Ovary (tissue), 9 donors: ENCODE results near the gene ALPK3. TPM values are rescaled to one million over a fixed set of nuclear protein-coding genes. Genes with fewer than 3 reads are reported as not detected.

ENCODE experiments used
- DNase-seq, 5 donors: peaks; one replicate each; pipeline ENCODE4 v3.0.0-alpha.2; 2019 to 2020
- H3K27ac ChIP-seq, 2 donors: fragments of 200-600 bp; one replicate each; pipeline versions ENCODE4 v1.5.1 to v1.8.0; 2019 to 2022
- H3K27me3 ChIP-seq: fragments of 200-600 bp; one replicate; pipeline ENCODE4 v1.8.0; 2022
- H3K36me3 ChIP-seq: fragments of 200-600 bp; sonication (generic); one replicate; pipeline ENCODE4 v1.5.1; 2019
- H3K4me1 ChIP-seq: one replicate; pipeline ENCODE4 v1.8.1; 2013; ENCODE audit warnings: mild to moderate bottlenecking, moderate library complexity; ENCODE audit not compliant: insufficient read depth
- H3K4me3 ChIP-seq: fragments of 200-600 bp; sonication (generic); one replicate; pipeline ENCODE4 v1.5.1; 2017
- H3K9me3 ChIP-seq, 2 donors: fragments of 200-600 bp in 1 of 2; sonication (generic) in 1 of 2; one replicate each; pipeline versions ENCODE4 v1.5.1 to v1.8.1; 2013 to 2019; ENCODE audit warnings: mild to moderate bottlenecking in 1 of 2, moderate library complexity in 1 of 2
- EP300 ChIP-seq: sonication (generic); formaldehyde crosslinking; IDR thresholded peaks from one replicate; pipeline ENCODE4 v1.6.1; 2017; ENCODE audit warnings: antibody characterized with exemption
- POLR2A ChIP-seq: fragments of 450-650 bp; IDR thresholded peaks from one replicate; pipeline ENCODE4 v1.6.1; 2017; ENCODE audit warnings: antibody characterized with exemption, mild to moderate bottlenecking, moderate library complexity
- WGBS, 3 donors: extraction: QIAGEN DNeasy Blood & Tissue Kit in 1 of 3; methylation state at CpG; one replicate each; pipeline versions ENCODE4 v1.1.5 to v1.1.7; 2013 to 2017; 5-methylcytosine and 5-hydroxymethylcytosine counted together
- intact Hi-C, 4 donors: fragments of 100-400 bp; cut with DNase I; formaldehyde crosslinking; loops; one replicate each; pipeline versions ENCODE4 v1.11.0 to v1.15.1; 2022 to 2023
- polyA plus RNA-seq, 2 donors: library from polyadenylated mRNA; stranded (reverse); fragments of 200-250 nt in 1 of 2; fragments of 350-450 nt in 1 of 2; fragmentation: Illumina TruSeq in 1 of 2; extraction: RNeasy Lipid Tissue Mini Kit (QIAGEN cat#74804) in 1 of 2; gene quantifications; one replicate each; pipeline ENCODE4 v1.2.3, GENCODE V29; 2013 to 2014
- small RNA-seq: library from RNA; depleted of rRNA; stranded (forward); fragments of <200 nt; gene quantifications from one replicate; pipeline ENCODE3, GENCODE V24; 2016
- total RNA-seq, 7 donors: library from RNA; depleted of rRNA in 2 of 7; stranded (reverse); fragments of >200 nt in 2 of 7; fragmentation: NEBNext Ultra II Directional in 3 of 7; extraction: Animal tissue kit (Norgen Biotek cat#: 25700) in 3 of 7; gene quantifications; one replicate each; pipeline versions ENCODE4 v1.1.0 to v1.2.4, GENCODE V29; 2016 to 2023
- TF ChIP-seq, protein P1 (sequence below), 3 donors: fragments of 450-650 bp in 2 of 3; fragments of 200-600 bp in 1 of 3; IDR thresholded peaks; one replicate each; pipeline versions ENCODE4 v1.5.1 to v1.8.0; 2016 to 2022; ENCODE audit warnings: antibody characterized with exemption in 3 of 3, mild to moderate bottlenecking in 1 of 3
- donor health status: DM: no; HTN: no; CAD: no; lungs with moderate emphysema.
- donor health status: DM: no; HTN: no; CAD: no.
- donor health status: Bipolar disorder and iron deficiency.
- donor health status: DM: yes; HTN: yes; CAD: no.
- donor health status: DM: no; HTN: no; CAD: no.
- donor health status: DM: yes; HTN: yes; CAD: no.

Gene ALPK3
- total and polyA plus RNA-seq, 9 donors, result 0.48 to 2.8 (median 1.0) TPM

DNA sequence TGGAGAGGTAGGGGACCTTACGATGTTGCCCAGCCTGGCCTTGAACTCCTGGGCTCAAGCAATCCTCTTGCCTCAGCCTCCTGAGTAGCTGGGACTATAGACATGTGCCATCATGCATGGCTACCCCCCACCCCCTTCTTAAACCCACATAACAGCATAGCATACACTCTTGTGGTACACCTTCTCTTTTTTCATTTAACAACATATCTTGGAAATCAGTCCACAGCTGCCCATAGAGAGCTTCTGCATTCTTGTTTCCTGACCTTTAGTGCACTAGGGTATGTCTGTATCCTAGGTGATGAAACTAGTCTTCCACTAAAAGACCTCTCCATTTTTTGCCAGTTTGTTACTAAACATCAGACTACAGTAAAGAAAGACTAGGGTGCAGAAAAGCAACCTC lies 100.3 kb downstream of the ALPK3 start:
- intact Hi-C loops, result loop anchor here in 1 of 4 donors (10.0 kb wide), 3 partner anchors 93 to 263 kb away; partner anchors contain the start of genes NMB, WDR73 and ZNF592
- no peaks in the 10 kb centered on the region for H3K36me3 ChIP-seq
- H3K4me1 ChIP-seq, result peaks cover 5% of the 10 kb centered on the region
- no peak for DNase-seq
- H3K9me3 ChIP-seq, result no peaks in the 10 kb centered on the region
- TF ChIP-seq, protein P1, sequence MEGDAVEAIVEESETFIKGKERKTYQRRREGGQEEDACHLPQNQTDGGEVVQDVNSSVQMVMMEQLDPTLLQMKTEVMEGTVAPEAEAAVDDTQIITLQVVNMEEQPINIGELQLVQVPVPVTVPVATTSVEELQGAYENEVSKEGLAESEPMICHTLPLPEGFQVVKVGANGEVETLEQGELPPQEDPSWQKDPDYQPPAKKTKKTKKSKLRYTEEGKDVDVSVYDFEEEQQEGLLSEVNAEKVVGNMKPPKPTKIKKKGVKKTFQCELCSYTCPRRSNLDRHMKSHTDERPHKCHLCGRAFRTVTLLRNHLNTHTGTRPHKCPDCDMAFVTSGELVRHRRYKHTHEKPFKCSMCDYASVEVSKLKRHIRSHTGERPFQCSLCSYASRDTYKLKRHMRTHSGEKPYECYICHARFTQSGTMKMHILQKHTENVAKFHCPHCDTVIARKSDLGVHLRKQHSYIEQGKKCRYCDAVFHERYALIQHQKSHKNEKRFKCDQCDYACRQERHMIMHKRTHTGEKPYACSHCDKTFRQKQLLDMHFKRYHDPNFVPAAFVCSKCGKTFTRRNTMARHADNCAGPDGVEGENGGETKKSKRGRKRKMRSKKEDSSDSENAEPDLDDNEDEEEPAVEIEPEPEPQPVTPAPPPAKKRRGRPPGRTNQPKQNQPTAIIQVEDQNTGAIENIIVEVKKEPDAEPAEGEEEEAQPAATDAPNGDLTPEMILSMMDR (IDR thresholded peaks at IDR 0.05), result no peak
- TF ChIP-seq EP300, result no peak
- no peak for TF ChIP-seq POLR2A
- H3K27me3 ChIP-seq, result no peaks in the 10 kb centered on the region
- no peak overlapping the region for H3K27ac ChIP-seq
- no peak overlapping the region for H3K4me3 ChIP-seq
- 61 to 83% (median 71%) methylated on average over 1 of the region's 1 CpG for WGBS, 3 donors

DNA sequence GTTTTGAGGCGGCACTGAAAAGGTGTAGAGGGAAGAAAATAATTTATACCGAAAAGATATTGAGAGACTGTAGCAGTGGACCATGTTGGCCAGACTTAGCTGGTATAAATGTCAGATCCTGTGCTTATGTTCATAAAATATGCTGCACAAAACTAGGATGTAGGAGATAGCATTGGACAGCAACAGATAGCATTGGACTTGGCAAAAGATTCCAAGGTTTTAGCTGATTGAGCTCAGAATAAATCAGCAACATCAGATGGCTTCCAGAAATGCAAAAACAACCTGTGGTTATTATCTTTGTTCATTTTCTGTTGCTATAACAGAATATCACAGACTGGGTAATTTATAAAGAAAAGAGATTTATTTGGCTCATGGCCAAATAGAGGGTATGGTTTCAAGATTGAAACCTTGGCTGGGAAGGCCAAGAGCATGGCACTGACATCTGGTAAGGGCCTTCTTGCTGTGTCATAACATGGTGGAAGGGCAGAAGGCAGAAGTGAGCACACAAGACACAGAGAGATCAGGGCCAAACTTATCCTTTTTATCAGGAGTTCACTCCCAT lies 102.0 kb downstream of the ALPK3 start:
- H3K4me3 ChIP-seq, result no peak overlapping the region
- WGBS, 3 donors, result 69 to 81% (median 77%) methylated on average over 2 of the region's 2 CpGs
- H3K27me3 ChIP-seq, result no peaks in the 10 kb centered on the region
- no peaks in the 10 kb centered on the region for H3K36me3 ChIP-seq
- no peak for TF ChIP-seq POLR2A
- TF ChIP-seq, protein P1 (IDR thresholded peaks at IDR 0.05), result no peak
- no peak for TF ChIP-seq EP300
- H3K4me1 ChIP-seq, result no peaks in the 10 kb centered on the region
- no peaks in the 10 kb centered on the region for H3K9me3 ChIP-seq
- no peak for DNase-seq
- intact Hi-C loops, result loop anchor here in 1 of 4 donors (10.0 kb wide), 3 partner anchors 94 to 264 kb away; partner anchors contain the start of genes NMB, WDR73 and ZNF592
- peak overlapping the region in 1 of 2 donors; percentile 35 for H3K27ac ChIP-seq

DNA sequence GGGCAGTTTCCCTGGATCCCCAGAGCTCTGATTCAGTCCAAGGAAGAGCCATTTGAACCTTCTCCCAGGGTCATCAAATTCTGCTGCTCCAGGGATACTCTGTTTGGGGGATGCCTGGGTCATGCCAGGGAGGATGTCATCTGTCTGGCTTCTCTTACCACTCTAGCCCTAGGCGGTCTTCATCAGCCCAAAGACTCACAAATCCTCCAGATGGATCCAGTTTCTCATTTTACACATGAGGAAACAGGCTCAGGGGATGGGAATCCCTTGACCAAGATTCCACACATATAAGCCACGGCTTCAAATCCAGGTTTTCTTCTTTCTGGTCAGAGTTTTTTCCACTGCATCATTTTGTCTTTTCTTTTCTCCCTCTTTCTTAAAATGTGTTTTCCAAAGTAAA lies 104.0 kb downstream of the ALPK3 start:
- Histone ChIP-seq H3K27ac (peak overlapping the region in 1 of 2 donors; percentile 47), H3K27me3 (no peaks in the 10 kb centered on the region), H3K4me3 (no peak overlapping the region), H3K4me1 (no peaks in the 10 kb centered on the region), H3K36me3 (no peaks in the 10 kb centered on the region), H3K9me3 (no peaks in the 10 kb centered on the region)
- TF ChIP-seq POLR2A, result no peak
- TF ChIP-seq, protein P1 (IDR thresholded peaks at IDR 0.05), result no peak
- no peak for TF ChIP-seq EP300
- intact Hi-C loops, result loop anchor here in 3 of 4 donors (10.0 kb wide), 3 partner anchors 166 to 326 kb away; partner anchors contain the start of genes NMB (in 1 of the 3) and WDR73 (in 1 of the 3)
- no peak for DNase-seq
- WGBS, 3 donors, result 73 to 86% (median 85%) methylated on average over 2 of the region's 2 CpGs

DNA sequence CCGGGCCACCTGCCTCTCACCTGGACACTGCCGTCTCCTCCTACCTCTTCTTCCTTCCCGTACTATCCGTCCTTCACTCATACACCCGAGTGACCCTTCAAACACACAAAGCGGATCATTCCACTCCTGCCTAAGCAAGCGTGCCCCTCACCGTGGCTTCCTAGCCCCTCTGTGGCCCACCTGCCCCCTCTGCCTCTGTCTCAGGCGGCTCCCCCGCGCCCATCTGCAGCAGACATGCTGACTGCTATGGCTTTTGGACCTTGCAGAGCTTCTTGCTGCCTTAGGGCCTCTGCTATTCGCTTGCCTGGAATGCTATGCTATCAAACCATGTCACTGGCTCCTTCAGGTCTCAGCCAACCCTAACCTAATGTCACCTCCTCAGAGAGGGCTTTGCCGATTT lies 105.4 kb downstream of the ALPK3 start:
- intact Hi-C loops, result loop anchor here in 3 of 4 donors (10.0 kb wide), 3 partner anchors 168 to 328 kb away; partner anchors contain the start of genes NMB (in 1 of the 3) and WDR73 (in 1 of the 3)
- DNase-seq, result no peak

More for the DNA sequence above, 105.4 kb downstream of the ALPK3 start:
- WGBS, 3 donors, result 86 to 92% (median 91%) methylated on average over 13 of the region's 13 CpGs
- Histone ChIP-seq H3K4me3 (no peak overlapping the region), H3K27me3 (no peaks in the 10 kb centered on the region), H3K9me3 (no peaks in the 10 kb centered on the region), H3K4me1 (no peaks in the 10 kb centered on the region), H3K27ac (no peak overlapping the region), H3K36me3 (no peaks in the 10 kb centered on the region)
- TF ChIP-seq, protein P1 (IDR thresholded peaks at IDR 0.05), result no peak
- TF ChIP-seq EP300 (no peak), POLR2A (no peak)

Small RNA genes within 50 kb of the gene (small RNA-seq; reads per million reads assigned to genes)
- not detected for gene RF00402

Other genes starting within 250 kb of the ALPK3 start
- 10 to 100 TPM in 3 of 7 donors, 1 to 10 TPM in 4; 5.6 to 13.3 (median 9.2) TPM for gene ZSCAN2, start 216.3 kb upstream of the ALPK3 start, total RNA-seq
- 1 to 10 TPM; 6.8 to 8.2 TPM for gene ZSCAN2, start 216.3 kb upstream of the ALPK3 start, polyA plus RNA-seq
- 10 to 100 TPM; 18.8 to 36.1 (median 26.9) TPM for gene WDR73, start 163.1 kb upstream of the ALPK3 start, total RNA-seq
- gene WDR73, start 163.1 kb upstream of the ALPK3 start, polyA plus RNA-seq, result 10 to 100 TPM; 19.9 to 20.7 TPM
- 10 to 100 TPM in 1 of 7 donors, 1 to 10 TPM in 6; 5.1 to 11.5 (median 7.3) TPM for gene NMB, start 159.2 kb upstream of the ALPK3 start, total RNA-seq
- gene NMB, start 159.2 kb upstream of the ALPK3 start, polyA plus RNA-seq, result 1 to 10 TPM; 2.7 to 7.3 TPM
- gene SEC11A, start 101.2 kb upstream of the ALPK3 start, total RNA-seq, result 100 to 1,000 TPM; 118 to 187 (median 146) TPM
- gene SEC11A, start 101.2 kb upstream of the ALPK3 start, polyA plus RNA-seq, result 100 to 1,000 TPM; 227 to 237 TPM
- gene ZNF592, start 68.8 kb upstream of the ALPK3 start, total RNA-seq, result 10 to 100 TPM; 10.9 to 37.3 (median 28.5) TPM
- 10 to 100 TPM; 12.1 to 14.1 TPM for gene ZNF592, start 68.8 kb upstream of the ALPK3 start, polyA plus RNA-seq
- under 1 TPM in 5 of 7 donors, not detected in 2; 0.10 to 0.92 (median 0.20) TPM for gene SLC28A1, start 67.3 kb downstream of the ALPK3 start, total RNA-seq
- gene SLC28A1, start 67.3 kb downstream of the ALPK3 start, polyA plus RNA-seq, result under 1 TPM in 1 of 2 donors, not detected in 1; 0.02 TPM
- 10 to 100 TPM; 23.7 to 61.8 (median 43.0) TPM for gene PDE8A, start 164.5 kb downstream of the ALPK3 start, total RNA-seq
- gene PDE8A, start 164.5 kb downstream of the ALPK3 start, polyA plus RNA-seq, result 10 to 100 TPM; 13.8 to 33.2 TPM